Prostate gland (tissue), 2 donors: Measurements from ENCODE around the gene NTN1. TPM values are rescaled to one million over a fixed set of nuclear protein-coding genes. Genes with fewer than 3 reads are reported as not detected.
"Not testable (repeated sequence)": the region's sequence is repeated elsewhere in the genome, so short reads cannot be mapped to it uniquely, and the experiment has no call there.

ENCODE experiments used
- DNase-seq: peaks from one replicate; pipeline ENCODE4 v3.0.0-alpha.2; 2019; ENCODE audit warnings: low spot score
- H3K27ac ChIP-seq, 2 donors: fragments of 200-600 bp; sonication (generic); 2 replicates each; pipeline ENCODE4 v1.5.1; 2017 to 2019
- H3K27me3 ChIP-seq: fragments of 200-600 bp; sonication (generic); replicated peaks from 2 replicates; pipeline ENCODE4 v1.5.1; 2019; ENCODE audit not compliant: insufficient read depth
- H3K36me3 ChIP-seq, 2 donors: fragments of 200-600 bp; sonication (generic); 1 replicate in 1 of 2; 2 replicates in 1 of 2; pipeline versions ENCODE4 v1.5.1 to v1.8.1; 2017 to 2019
- H3K4me1 ChIP-seq: fragments of 200-600 bp; sonication (generic); replicated peaks from 2 replicates; pipeline ENCODE4 v1.5.1; 2019
- H3K4me3 ChIP-seq, 2 donors: fragments of 200-600 bp; sonication (generic); 2 replicates each; pipeline ENCODE4 v1.5.1; 2017 to 2019
- H3K9me3 ChIP-seq: fragments of 200-600 bp; sonication (generic); 2 replicates; pipeline ENCODE4 v1.5.1; 2017
- POLR2A ChIP-seq: fragments of 450-650 bp; IDR thresholded peaks from one replicate; pipeline ENCODE4 v1.6.1; 2016; ENCODE audit warnings: antibody characterized with exemption, mild to moderate bottlenecking
- POLR2AphosphoS5 ChIP-seq: sonication (generic); formaldehyde crosslinking; IDR thresholded peaks from one replicate; pipeline ENCODE4 v1.6.1; 2017; ENCODE audit warnings: antibody characterized with exemption
- WGBS: methylation state at CpG from one replicate; pipeline ENCODE4 v1.1.5; 2018; 5-methylcytosine and 5-hydroxymethylcytosine counted together
- intact Hi-C: fragments of 100-400 bp; cut with DNase I; formaldehyde crosslinking; loops from one replicate; pipeline ENCODE4 v1.14.2; 2022
- total RNA-seq, 2 donors: library from RNA; depleted of rRNA; stranded (reverse); fragments of >200 nt; gene quantifications; one replicate each; pipeline ENCODE4 v1.1.0, GENCODE V29; 2016
- TF ChIP-seq, protein P1 (sequence below), 4 experiments: fragments of 200-600 bp in 2 of 4; fragments of 450-650 bp in 2 of 4; sonication (generic) in 2 of 4; IDR thresholded peaks; 1 replicate in 3 of 4; 2 replicates in 1 of 4; pipeline ENCODE4 v1.5.1; 2016 to 2019; ENCODE audit warnings: antibody characterized with exemption in 4 of 4, mild to moderate bottlenecking in 2 of 4, moderate library complexity in 2 of 4

The NTN1 gene
- total RNA-seq, 2 donors from 2014 or later = 9.2 to 11.4 TPM

DNA sequence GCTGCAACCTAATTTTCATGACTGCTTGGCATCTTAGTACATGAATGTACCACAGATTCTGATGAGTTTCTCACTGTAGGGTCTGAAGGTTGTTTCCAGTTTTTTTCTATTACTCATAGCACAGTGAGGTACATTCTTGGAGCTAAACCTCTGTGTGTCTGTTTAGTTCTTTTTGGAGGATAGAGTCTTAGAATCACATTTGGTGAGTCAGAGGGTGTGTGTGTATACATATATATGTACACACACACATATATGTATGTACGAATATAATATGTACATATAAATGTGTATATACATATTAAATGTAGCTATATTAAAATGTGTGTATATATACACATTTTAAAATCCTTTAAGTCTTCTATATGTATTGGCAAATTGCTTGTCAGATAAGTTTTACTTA lies 72.9 kb downstream of the NTN1 start:
- Histone ChIP-seq H3K9me3 (no peaks in the 10 kb centered on the region), H3K27ac (no peak overlapping the region), H3K4me1 (no peaks in the 10 kb centered on the region), H3K4me3 (no peak overlapping the region), H3K27me3 (no peaks in the 10 kb centered on the region), H3K36me3 (no peaks in the 10 kb centered on the region)
- 88% methylated on average over 1 of the region's 1 CpG for WGBS
- intact Hi-C loops = no loop called here
- no peak for DNase-seq
- no peak for TF ChIP-seq POLR2A
- TF ChIP-seq, protein P1, sequence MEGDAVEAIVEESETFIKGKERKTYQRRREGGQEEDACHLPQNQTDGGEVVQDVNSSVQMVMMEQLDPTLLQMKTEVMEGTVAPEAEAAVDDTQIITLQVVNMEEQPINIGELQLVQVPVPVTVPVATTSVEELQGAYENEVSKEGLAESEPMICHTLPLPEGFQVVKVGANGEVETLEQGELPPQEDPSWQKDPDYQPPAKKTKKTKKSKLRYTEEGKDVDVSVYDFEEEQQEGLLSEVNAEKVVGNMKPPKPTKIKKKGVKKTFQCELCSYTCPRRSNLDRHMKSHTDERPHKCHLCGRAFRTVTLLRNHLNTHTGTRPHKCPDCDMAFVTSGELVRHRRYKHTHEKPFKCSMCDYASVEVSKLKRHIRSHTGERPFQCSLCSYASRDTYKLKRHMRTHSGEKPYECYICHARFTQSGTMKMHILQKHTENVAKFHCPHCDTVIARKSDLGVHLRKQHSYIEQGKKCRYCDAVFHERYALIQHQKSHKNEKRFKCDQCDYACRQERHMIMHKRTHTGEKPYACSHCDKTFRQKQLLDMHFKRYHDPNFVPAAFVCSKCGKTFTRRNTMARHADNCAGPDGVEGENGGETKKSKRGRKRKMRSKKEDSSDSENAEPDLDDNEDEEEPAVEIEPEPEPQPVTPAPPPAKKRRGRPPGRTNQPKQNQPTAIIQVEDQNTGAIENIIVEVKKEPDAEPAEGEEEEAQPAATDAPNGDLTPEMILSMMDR (IDR thresholded peaks at IDR 0.05) = no peak

DNA sequence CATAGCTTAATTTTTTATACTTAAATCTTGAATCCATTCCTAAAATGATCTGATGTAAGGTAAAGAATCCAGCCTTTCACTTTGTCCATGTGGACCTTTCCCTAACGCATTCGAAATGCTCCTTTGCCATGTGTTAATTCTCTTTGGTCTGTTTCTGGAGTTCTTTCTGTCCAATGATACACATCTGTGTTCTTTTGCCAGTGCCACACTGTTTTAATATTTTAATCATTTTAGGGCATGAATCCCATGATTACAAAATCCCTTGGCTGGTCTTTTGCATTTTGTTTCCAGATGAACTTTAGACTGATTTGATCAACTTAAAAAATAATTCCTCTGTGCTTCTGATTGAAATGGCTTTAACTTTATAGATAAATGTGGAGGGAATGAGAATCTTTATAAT lies 74.1 kb downstream of the NTN1 start:
- intact Hi-C loops = no loop called here
- DNase-seq = no peak
- TF ChIP-seq POLR2AphosphoS5 = no peak
- TF ChIP-seq, protein P1 (IDR thresholded peaks at IDR 0.05) = no peak
- no peak for TF ChIP-seq POLR2A
- no peaks in the 10 kb centered on the region for H3K4me1 ChIP-seq
- H3K27ac ChIP-seq = no peak overlapping the region
- no peaks in the 10 kb centered on the region for H3K36me3 ChIP-seq
- no peak overlapping the region for H3K4me3 ChIP-seq
- no peaks in the 10 kb centered on the region for H3K9me3 ChIP-seq
- 50% methylated on average over 2 of the region's 2 CpGs for WGBS
- H3K27me3 ChIP-seq = no peaks in the 10 kb centered on the region

DNA sequence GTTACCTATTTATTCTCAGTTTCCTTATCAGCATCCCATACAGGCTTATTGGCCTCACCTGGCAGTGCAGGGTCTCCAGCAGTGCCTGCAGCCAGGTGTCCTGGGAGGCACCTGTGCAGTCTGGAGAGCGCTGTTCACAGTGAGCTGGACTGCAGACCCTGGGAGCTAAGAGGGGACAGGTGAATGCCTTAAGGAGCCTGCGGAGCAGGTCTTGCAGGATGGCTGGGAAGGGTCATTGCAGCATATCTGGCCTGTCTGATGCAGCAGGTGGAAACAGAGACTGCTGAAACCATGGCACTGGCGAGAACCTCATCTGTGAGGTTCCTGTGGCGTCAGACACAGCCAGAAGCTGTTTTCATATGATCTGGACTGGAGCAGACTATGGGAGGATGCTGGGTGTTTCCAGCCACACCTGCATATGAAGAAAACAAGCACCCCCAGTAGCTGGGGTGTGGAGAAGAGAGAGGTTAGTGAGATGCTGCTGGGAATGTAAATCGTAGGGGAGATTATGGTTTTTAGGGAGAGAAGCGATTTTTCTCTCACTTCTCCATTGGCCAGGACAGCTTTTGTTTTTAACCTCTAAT lies 77.0 kb downstream of the NTN1 start:
- no peaks in the 10 kb centered on the region for H3K36me3 ChIP-seq
- intact Hi-C loops = no loop called here
- TF ChIP-seq POLR2A = no peak
- no peak for TF ChIP-seq POLR2AphosphoS5
- TF ChIP-seq, protein P1 (IDR thresholded peaks at IDR 0.05) = no peak
- H3K27me3 ChIP-seq = no peaks in the 10 kb centered on the region
- H3K4me3 ChIP-seq = no peak overlapping the region
- WGBS = 84% methylated on average over 6 of the region's 6 CpGs
- no peaks in the 10 kb centered on the region for H3K9me3 ChIP-seq
- H3K27ac ChIP-seq = no peak overlapping the region
- H3K4me1 ChIP-seq = no peaks in the 10 kb centered on the region
- no peak for DNase-seq

DNA sequence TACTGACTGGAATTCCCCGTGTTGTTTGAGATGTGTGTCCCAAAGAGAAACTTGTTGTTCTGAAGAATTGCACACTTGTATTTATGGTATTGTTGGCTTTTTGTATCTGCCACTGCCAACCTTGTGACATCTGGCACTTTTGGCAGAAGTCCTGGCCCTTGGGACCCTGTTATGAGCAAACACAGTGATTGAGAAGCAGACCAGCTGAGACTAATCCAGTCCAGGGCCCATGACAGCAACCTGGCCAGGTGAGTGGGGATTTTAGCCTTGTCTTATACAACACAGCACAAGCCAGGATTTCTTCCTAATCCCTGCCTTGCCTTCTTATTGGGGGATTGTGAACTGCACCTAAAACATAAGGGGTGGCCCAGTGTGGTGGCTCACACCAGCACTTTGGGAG lies 80.0 kb downstream of the NTN1 start:
- intact Hi-C loops = no loop called here
- H3K27ac ChIP-seq = no peak overlapping the region
- TF ChIP-seq, protein P1 (IDR thresholded peaks at IDR 0.05) = no peak
- TF ChIP-seq POLR2A = no peak

DNA sequence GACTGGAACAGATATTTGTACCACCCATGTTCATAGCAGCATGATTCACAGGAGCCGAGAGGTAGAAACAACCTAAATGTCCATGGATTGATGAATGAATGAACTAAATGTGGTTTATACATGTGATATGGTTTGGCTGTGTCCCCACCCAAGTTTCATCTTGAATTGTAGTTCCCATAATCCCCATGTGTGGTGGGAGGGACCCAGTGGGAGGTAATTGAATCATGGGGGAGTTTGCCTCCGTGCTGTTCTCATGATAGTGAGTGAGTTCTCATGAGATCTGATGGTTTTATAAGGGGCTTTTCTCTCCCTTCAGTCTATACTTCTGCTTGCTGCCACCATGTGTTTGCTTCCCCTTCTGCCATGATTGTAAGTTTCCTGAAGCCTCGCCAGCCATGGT lies 81.9 kb downstream of the NTN1 start:
- H3K27me3 ChIP-seq, H3K36me3 ChIP-seq, H3K27ac ChIP-seq, DNase-seq, H3K9me3 ChIP-seq, H3K4me3 ChIP-seq, intact Hi-C loops, H3K4me1 ChIP-seq: not testable (repeated sequence)
- WGBS = 89% methylated on average over 3 of the region's 3 CpGs

More for the DNA sequence above, 80.0 kb downstream of the NTN1 start:
- 43% methylated on average over 1 of the region's 1 CpG for WGBS
- H3K4me1 ChIP-seq = no peaks in the 10 kb centered on the region
- no peak overlapping the region for H3K4me3 ChIP-seq
- peak; percentile 21 for DNase-seq
- H3K36me3 ChIP-seq = no peaks in the 10 kb centered on the region
- H3K9me3 ChIP-seq = no peaks in the 10 kb centered on the region
- H3K27me3 ChIP-seq = no peaks in the 10 kb centered on the region
